Spleen (tissue), 11 donors: ENCODE measurements around the gene NLRP10. TPM values are rescaled to one million over a fixed set of nuclear protein-coding genes. Genes with fewer than 3 reads are reported as not detected.

Experiments
- DNase-seq: peaks from one replicate; pipeline ENCODE4 v3.0.0-alpha.2; 2020
- H3K27ac ChIP-seq, 8 donors: fragments of 200-600 bp; sonication (generic) in 7 of 8; 1 replicate in 4 of 8; 2 replicates in 4 of 8; pipeline versions ENCODE4 v1.5.0 to v1.8.0; 2016 to 2021; ENCODE audit warnings: inconsistent platforms in 4 of 8, mild to moderate bottlenecking in 4 of 8, moderate library complexity in 1 of 8
- H3K27me3 ChIP-seq, 7 donors: fragments of 200-600 bp; sonication (generic) in 6 of 7; replicated peaks in 1 of 7; 1 replicate in 4 of 7; 2 replicates in 3 of 7; pipeline versions ENCODE4 v1.5.0 to v1.8.0; 2016 to 2021; ENCODE audit warnings: inconsistent platforms in 3 of 7, mild to moderate bottlenecking in 1 of 7
- H3K36me3 ChIP-seq, 6 donors: fragments of 200-600 bp; sonication (generic) in 5 of 6; 1 replicate in 4 of 6; 2 replicates in 2 of 6; pipeline versions ENCODE4 v1.5.0 to v1.8.0; 2016 to 2021; ENCODE audit warnings: inconsistent platforms in 2 of 6
- H3K4me1 ChIP-seq, 6 donors: fragments of 200-600 bp; sonication (generic) in 5 of 6; 1 replicate in 3 of 6; 2 replicates in 3 of 6; pipeline versions ENCODE4 v1.5.0 to v1.8.0; 2016 to 2021; ENCODE audit warnings: inconsistent platforms in 3 of 6
- H3K4me3 ChIP-seq, 8 donors: fragments of 200-600 bp; sonication (generic) in 7 of 8; 1 replicate in 4 of 8; 2 replicates in 4 of 8; pipeline versions ENCODE4 v1.5.0 to v1.8.0; 2016 to 2021; ENCODE audit warnings: inconsistent platforms in 4 of 8, mild to moderate bottlenecking in 4 of 8, moderate library complexity in 2 of 8
- H3K9me3 ChIP-seq, 8 donors: fragments of 200-600 bp; sonication (generic) in 7 of 8; 1 replicate in 4 of 8; 2 replicates in 4 of 8; pipeline versions ENCODE4 v1.5.0 to v1.8.0; 2016 to 2021; ENCODE audit warnings: inconsistent platforms in 4 of 8
- CTCF ChIP-seq, 11 experiments: fragments of 200-600 bp in 7 of 11; fragments of 450-650 bp in 4 of 11; sonication (generic) in 4 of 11; IDR thresholded peaks in 8 of 11; conservative IDR thresholded peaks in 3 of 11; 1 replicate in 7 of 11; 2 replicates in 4 of 11; pipeline versions ENCODE4 v1.4.0 to v1.8.0; 2016 to 2021; ENCODE audit warnings: antibody characterized with exemption in 11 of 11, inconsistent platforms in 4 of 11, mild to moderate bottlenecking in 1 of 11
- POLR2A ChIP-seq, 3 donors: fragments of 450-650 bp; IDR thresholded peaks; one replicate each; pipeline ENCODE4 v1.5.1; 2017; ENCODE audit warnings: antibody characterized with exemption in 3 of 3, mild to moderate bottlenecking in 1 of 3
- POLR2AphosphoS5 ChIP-seq, 3 donors: sonication (generic); formaldehyde crosslinking; IDR thresholded peaks; one replicate each; pipeline ENCODE4 v1.5.1; 2017; ENCODE audit warnings: antibody characterized with exemption in 3 of 3
- WGBS, 5 donors: extraction: QIAGEN DNeasy Blood & Tissue Kit in 3 of 5; methylation state at CpG; one replicate each; pipeline versions ENCODE4 v1.1.5 to v1.1.7; 2013 to 2018; 5-methylcytosine and 5-hydroxymethylcytosine counted together
- intact Hi-C: fragments of 100-400 bp; cut with DNase I; formaldehyde crosslinking; loops from one replicate; pipeline ENCODE4 v1.15.0; 2023; ENCODE audit warnings: low total_unique reads
- polyA plus RNA-seq, 3 donors: library from polyadenylated mRNA; stranded (reverse); fragments of 200-250 nt; gene quantifications; one replicate each; pipeline ENCODE4 v1.2.1, GENCODE V29; 2013
- total RNA-seq, 7 donors: library from RNA; depleted of rRNA in 3 of 7; stranded (reverse); fragments of >200 nt in 3 of 7; fragmentation: NEBNext Ultra II Directional in 4 of 7; extraction: Animal tissue kit (Norgen Biotek cat#: 25700) in 4 of 7; gene quantifications; one replicate each; pipeline versions ENCODE4 v1.1.0 to v1.2.1, GENCODE V29; 2016 to 2021
- donor health status: healthy with polysubstance abuse.
- donor health status: DM: no; HTN: no; CAD: no; lungs with moderate emphysema.
- donor health status: DM: no; HTN: no; CAD: no.
- donor health status: Bipolar disorder and iron deficiency.
- donor health status: healthy.
- donor health status: DM: no; HTN: no; CAD: no.
- donor health status: DM: yes; HTN: yes; CAD: no.

The NLRP10 gene
- total and polyA plus RNA-seq, 10 donors: not detected

- Histone ChIP-seq H3K36me3 (peaks cover 0 to 6% (median 1%) of the 10 kb centered on the region in 6 donors), H3K27me3 (no peaks in the 10 kb centered on the region), H3K4me1 (peaks cover 13 to 28% (median 23%) of the 10 kb centered on the region in 6 donors), H3K4me3 (no peak overlapping the region), H3K9me3 (no peaks in the 10 kb centered on the region), H3K27ac (no peak overlapping the region)
- 58 to 95% (median 76%) methylated on average over 4 to 7 of the region's 7 CpGs for WGBS, 5 donors
- TF ChIP-seq CTCF (IDR thresholded peaks at IDR 0.05 in 8 of 11, conservative IDR thresholded peaks at IDR 0.05 in 3 of 11): no peak
- TF ChIP-seq POLR2A (IDR thresholded peaks at IDR 0.05): no peak
- no peak for TF ChIP-seq POLR2AphosphoS5 (IDR thresholded peaks at IDR 0.05)
- DNase-seq: no peak
- intact Hi-C loops: loop anchor here (10.0 kb wide), 1 partner anchor 889 kb away; no protein-coding TSS in a partner anchor
Measured at GRCh38 chr11:7983832-7984590, 18.8 kb upstream of the NLRP10 start.

GRCh38 chr11:7982582-7983119 is 17.4 kb upstream of the NLRP10 start:
- no peak for TF ChIP-seq POLR2AphosphoS5 (IDR thresholded peaks at IDR 0.05)
- TF ChIP-seq CTCF (IDR thresholded peaks at IDR 0.05 in 8 of 11, conservative IDR thresholded peaks at IDR 0.05 in 3 of 11): no peak
- TF ChIP-seq POLR2A (IDR thresholded peaks at IDR 0.05): no peak
- DNase-seq: no peak
- no peaks in the 10 kb centered on the region for H3K27me3 ChIP-seq
- H3K4me1 ChIP-seq: peaks cover 0 to 14% (median 9%) of the 10 kb centered on the region in 6 donors
- 70 to 82% (median 74%) methylated on average over 1 of the region's 1 CpG for WGBS, 5 donors
- H3K36me3 ChIP-seq: no peaks in the 10 kb centered on the region
- H3K4me3 ChIP-seq: no peak overlapping the region
- H3K27ac ChIP-seq: no peak overlapping the region
- H3K9me3 ChIP-seq: no peaks in the 10 kb centered on the region
- intact Hi-C loops: loop anchor here (10.0 kb wide), 1 partner anchor 888 kb away; no protein-coding TSS in a partner anchor

- H3K27ac ChIP-seq: no peak overlapping the region
- 68 to 96% (median 86%) methylated on average over 1 of the region's 1 CpG for WGBS, 5 donors
- H3K27me3 ChIP-seq: no peaks in the 10 kb centered on the region
- no peaks in the 10 kb centered on the region for H3K36me3 ChIP-seq
- intact Hi-C loops: loop anchor here (10.0 kb wide), 1 partner anchor 887 kb away; no protein-coding TSS in a partner anchor
- TF ChIP-seq CTCF (IDR thresholded peaks at IDR 0.05 in 8 of 11, conservative IDR thresholded peaks at IDR 0.05 in 3 of 11) (no peak), POLR2A (IDR thresholded peaks at IDR 0.05) (no peak), POLR2AphosphoS5 (IDR thresholded peaks at IDR 0.05) (no peak)
- no peak for DNase-seq
- H3K4me1 ChIP-seq: peaks cover 0 to 11% (median 7%) of the 10 kb centered on the region in 6 donors
- no peaks in the 10 kb centered on the region for H3K9me3 ChIP-seq
- no peak overlapping the region for H3K4me3 ChIP-seq
Measured at GRCh38 chr11:7981619-7982157, 16.4 kb upstream of the NLRP10 start.
